Right lobe of liver (tissue), 4 donors: ENCODE measurements around the gene WNK2.

Experiments used
- POLR2A ChIP-seq: fragments of 450-650 bp; IDR thresholded peaks from one replicate; pipeline ENCODE4 v1.6.1; 2017; ENCODE audit warnings: antibody characterized with exemption, mild to moderate bottlenecking
- TF ChIP-seq, protein P1 (sequence below), 4 donors: fragments of 200-600 bp in 3 of 4; fragments of 450-650 bp in 1 of 4; IDR thresholded peaks; one replicate each; pipeline versions ENCODE4 v1.5.1 to v1.8.0; 2016 to 2022; ENCODE audit warnings: antibody characterized with exemption in 4 of 4, mild to moderate bottlenecking in 2 of 4
- donor health status: DM: no; HTN: no; CAD: no.
- donor health status: DM: no; HTN: no; CAD: no.
- donor health status: DM: no; HTN: yes; CAD: no.

DNA sequence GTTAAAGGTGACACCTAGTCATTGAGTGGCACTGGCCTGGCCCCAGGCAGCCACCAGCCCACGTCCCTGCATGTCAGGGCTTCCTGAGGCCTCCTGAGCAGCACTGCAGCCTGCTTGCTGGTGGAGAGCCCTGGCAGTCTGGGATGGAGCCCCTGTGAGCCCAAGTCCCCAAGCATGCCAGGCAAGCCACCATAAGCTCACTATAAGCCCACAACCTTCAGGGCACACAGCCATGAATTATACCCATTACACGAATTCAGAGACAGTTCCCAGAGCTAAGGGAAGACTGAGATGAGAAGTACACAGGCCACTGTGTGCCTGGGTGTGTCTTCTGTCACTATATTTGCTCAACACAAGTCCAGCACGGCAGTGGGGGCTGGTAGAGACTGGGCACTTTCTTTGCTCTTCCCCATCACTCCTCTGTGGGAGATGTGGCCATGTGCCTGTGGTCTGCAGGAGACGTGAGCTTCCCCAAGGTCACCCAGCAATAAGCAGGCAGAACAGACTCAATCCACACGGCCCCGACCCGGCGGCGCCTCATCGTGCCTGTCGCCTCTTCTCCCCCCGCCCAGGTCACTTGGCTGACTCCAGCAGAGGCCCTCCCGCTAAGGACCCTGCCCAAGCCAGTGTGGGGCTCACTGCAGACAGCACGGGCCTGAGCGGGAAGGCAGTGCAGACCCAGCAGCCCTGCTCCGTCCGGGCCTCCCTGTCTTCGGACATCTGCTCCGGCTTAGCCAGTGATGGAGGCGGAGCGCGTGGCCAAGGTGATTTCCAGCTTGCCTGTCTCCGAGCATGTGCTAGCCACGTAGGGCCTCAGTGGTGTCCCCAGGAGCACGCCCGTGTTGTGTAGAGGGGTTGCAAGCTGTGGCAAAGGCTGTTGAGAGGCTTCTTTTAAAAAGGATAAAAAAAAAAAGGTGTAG lies 114.8 kb downstream of the WNK2 start:
- TF ChIP-seq, protein P1, sequence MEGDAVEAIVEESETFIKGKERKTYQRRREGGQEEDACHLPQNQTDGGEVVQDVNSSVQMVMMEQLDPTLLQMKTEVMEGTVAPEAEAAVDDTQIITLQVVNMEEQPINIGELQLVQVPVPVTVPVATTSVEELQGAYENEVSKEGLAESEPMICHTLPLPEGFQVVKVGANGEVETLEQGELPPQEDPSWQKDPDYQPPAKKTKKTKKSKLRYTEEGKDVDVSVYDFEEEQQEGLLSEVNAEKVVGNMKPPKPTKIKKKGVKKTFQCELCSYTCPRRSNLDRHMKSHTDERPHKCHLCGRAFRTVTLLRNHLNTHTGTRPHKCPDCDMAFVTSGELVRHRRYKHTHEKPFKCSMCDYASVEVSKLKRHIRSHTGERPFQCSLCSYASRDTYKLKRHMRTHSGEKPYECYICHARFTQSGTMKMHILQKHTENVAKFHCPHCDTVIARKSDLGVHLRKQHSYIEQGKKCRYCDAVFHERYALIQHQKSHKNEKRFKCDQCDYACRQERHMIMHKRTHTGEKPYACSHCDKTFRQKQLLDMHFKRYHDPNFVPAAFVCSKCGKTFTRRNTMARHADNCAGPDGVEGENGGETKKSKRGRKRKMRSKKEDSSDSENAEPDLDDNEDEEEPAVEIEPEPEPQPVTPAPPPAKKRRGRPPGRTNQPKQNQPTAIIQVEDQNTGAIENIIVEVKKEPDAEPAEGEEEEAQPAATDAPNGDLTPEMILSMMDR (IDR thresholded peaks at IDR 0.05), result no peak
- no peak for TF ChIP-seq POLR2A
